Breast epithelium (tissue), 4 donors: Measurements from ENCODE around the gene P3H2. TPM values are rescaled to one million over a fixed set of nuclear protein-coding genes. Genes with fewer than 3 reads are reported as not detected.

Source experiments
- DNase-seq, 2 donors: peaks; one replicate each; pipeline ENCODE4 v3.0.0-alpha.2; 2019; ENCODE audit warnings: low spot score in 2 of 2
- H3K27ac ChIP-seq, 2 donors: fragments of 200-600 bp; sonication (generic) in 1 of 2; one replicate each; pipeline ENCODE4 v1.5.1; 2016 to 2019; ENCODE audit warnings: mild to moderate bottlenecking in 1 of 2
- H3K27me3 ChIP-seq, 2 donors: fragments of 200-600 bp; sonication (generic) in 1 of 2; one replicate each; pipeline versions ENCODE4 v1.5.1 to v1.6.0; 2017 to 2019; ENCODE audit warnings: control low read depth in 1 of 2, mild to moderate bottlenecking in 1 of 2
- H3K36me3 ChIP-seq: fragments of 200-600 bp; one replicate; pipeline ENCODE4 v1.5.1; 2019
- H3K4me1 ChIP-seq, 2 donors: fragments of 200-600 bp; sonication (generic); one replicate each; pipeline ENCODE4 v1.5.1; 2016 to 2019; ENCODE audit warnings: control low read depth in 1 of 2
- H3K4me3 ChIP-seq, 3 donors: fragments of 200-600 bp; sonication (generic); 1 replicate in 2 of 3; 2 replicates in 1 of 3; pipeline ENCODE4 v1.5.1; 2016 to 2019; ENCODE audit warnings: mild to moderate bottlenecking in 3 of 3, moderate library complexity in 2 of 3
- H3K9me3 ChIP-seq, 2 donors: fragments of 200-600 bp; sonication (generic) in 1 of 2; one replicate each; pipeline ENCODE4 v1.5.1; 2016 to 2019; ENCODE audit warnings: control low read depth in 1 of 2
- POLR2A ChIP-seq: fragments of 450-650 bp; IDR thresholded peaks from one replicate; pipeline ENCODE4 v1.6.1; 2016; ENCODE audit warnings: antibody characterized with exemption, mild to moderate bottlenecking, moderate library complexity
- POLR2AphosphoS5 ChIP-seq, 3 donors: sonication (generic); formaldehyde crosslinking; IDR thresholded peaks; one replicate each; pipeline ENCODE4 v1.6.1; 2017; ENCODE audit warnings: antibody characterized with exemption in 3 of 3
- intact Hi-C: fragments of 100-400 bp; cut with DNase I; formaldehyde crosslinking; loops from one replicate; pipeline ENCODE4 v1.15.1; 2023; ENCODE audit warnings: low total_unique reads
- total RNA-seq, 3 donors: library from RNA; depleted of rRNA; stranded (reverse); fragments of >200 nt; gene quantifications; one replicate each; pipeline ENCODE4 v1.1.0, GENCODE V29; 2016
- TF ChIP-seq, protein P1 (sequence below), 3 donors: fragments of 450-650 bp; IDR thresholded peaks; one replicate each; pipeline ENCODE4 v1.5.1; 2016 to 2017; ENCODE audit warnings: antibody characterized with exemption in 3 of 3, mild to moderate bottlenecking in 3 of 3, moderate library complexity in 3 of 3

P3H2 gene
- total RNA-seq, 3 donors from 2014 or later, result 1.6 to 12.3 (median 10.2) TPM

DNA sequence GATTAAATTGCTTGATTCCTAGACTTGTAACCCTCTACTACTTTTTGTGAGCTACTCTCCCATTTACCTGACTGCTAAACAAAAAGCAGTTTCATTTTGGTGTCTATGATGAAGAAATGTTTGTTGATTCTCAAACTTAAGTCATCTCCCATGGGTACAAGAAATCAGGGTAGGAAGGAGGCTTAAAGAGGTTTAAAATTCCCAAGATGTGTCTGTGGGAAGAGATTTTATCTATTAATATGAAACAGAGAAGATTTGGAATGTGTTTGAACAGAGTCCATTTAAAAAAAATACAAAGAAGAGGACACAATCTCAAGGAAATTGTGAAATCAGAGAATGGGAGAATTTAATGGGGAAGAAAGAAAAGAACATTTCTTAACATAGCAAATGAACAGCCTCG lies 14.8 kb downstream of the P3H2 start:
- TF ChIP-seq, protein P1, sequence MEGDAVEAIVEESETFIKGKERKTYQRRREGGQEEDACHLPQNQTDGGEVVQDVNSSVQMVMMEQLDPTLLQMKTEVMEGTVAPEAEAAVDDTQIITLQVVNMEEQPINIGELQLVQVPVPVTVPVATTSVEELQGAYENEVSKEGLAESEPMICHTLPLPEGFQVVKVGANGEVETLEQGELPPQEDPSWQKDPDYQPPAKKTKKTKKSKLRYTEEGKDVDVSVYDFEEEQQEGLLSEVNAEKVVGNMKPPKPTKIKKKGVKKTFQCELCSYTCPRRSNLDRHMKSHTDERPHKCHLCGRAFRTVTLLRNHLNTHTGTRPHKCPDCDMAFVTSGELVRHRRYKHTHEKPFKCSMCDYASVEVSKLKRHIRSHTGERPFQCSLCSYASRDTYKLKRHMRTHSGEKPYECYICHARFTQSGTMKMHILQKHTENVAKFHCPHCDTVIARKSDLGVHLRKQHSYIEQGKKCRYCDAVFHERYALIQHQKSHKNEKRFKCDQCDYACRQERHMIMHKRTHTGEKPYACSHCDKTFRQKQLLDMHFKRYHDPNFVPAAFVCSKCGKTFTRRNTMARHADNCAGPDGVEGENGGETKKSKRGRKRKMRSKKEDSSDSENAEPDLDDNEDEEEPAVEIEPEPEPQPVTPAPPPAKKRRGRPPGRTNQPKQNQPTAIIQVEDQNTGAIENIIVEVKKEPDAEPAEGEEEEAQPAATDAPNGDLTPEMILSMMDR (IDR thresholded peaks at IDR 0.05), result no peak
- TF ChIP-seq POLR2A, result no peak
- no peak for TF ChIP-seq POLR2AphosphoS5 (IDR thresholded peaks at IDR 0.05)
- H3K4me1 ChIP-seq, result no peaks in the 10 kb centered on the region
- no peaks in the 10 kb centered on the region for H3K27me3 ChIP-seq
- H3K36me3 ChIP-seq, result no peaks in the 10 kb centered on the region
- H3K27ac ChIP-seq, result peak overlapping the region in 1 of 2 donors; percentile 1
- intact Hi-C loops, result no loop called here
- no peak overlapping the region for H3K4me3 ChIP-seq
- H3K9me3 ChIP-seq, result no peaks in the 10 kb centered on the region
- no peak for DNase-seq

DNA sequence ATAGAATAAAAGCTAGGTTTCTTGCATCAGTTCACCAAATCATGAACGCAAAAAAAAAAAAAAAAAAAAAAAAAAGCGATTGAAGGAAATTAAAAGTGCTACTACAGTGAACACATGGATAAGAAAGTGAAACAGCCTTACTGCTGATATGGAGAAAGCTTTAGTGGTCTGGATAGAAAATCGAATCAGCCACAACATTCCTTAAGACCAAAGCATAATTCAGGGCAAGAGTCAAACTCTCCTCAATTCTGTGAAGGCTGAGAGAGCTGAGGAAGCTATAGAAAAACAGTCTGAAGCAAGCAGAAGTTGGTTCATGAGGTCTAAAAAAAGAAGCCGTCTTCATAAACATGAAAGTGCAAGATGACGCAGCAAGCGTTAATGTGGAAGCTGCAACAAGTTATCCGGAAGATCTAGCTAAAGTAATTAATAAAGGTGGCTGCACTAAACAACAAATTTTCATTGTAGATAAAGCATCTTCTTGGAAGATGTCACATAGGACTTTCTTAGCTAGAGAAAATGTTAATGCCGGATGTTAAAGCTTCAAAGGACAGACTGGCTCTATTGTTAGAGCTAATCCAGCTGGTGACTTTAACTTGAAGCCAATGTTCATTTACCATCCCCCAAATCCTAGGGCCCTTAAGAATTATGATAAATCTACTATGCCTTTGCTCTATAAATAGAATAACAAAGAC lies 19.2 kb downstream of the P3H2 start:
- H3K4me1 ChIP-seq, result no peaks in the 10 kb centered on the region
- peak overlapping the region; percentile 29 to 31 for H3K27ac ChIP-seq
- no peak for DNase-seq
- H3K9me3 ChIP-seq, result no peaks in the 10 kb centered on the region
- H3K4me3 ChIP-seq, result peak overlapping the region in 2 of 3 donors; percentile 22 to 31
- intact Hi-C loops, result no loop called here
- H3K36me3 ChIP-seq, result no peaks in the 10 kb centered on the region
- TF ChIP-seq, protein P1 (IDR thresholded peaks at IDR 0.05), result no peak
- TF ChIP-seq POLR2A (no peak), POLR2AphosphoS5 (IDR thresholded peaks at IDR 0.05) (no peak)
- no peaks in the 10 kb centered on the region for H3K27me3 ChIP-seq

GRCh38 chr3:190099099-190099498 lies 21.6 kb downstream of the P3H2 start:
- H3K36me3 ChIP-seq, result no peaks in the 10 kb centered on the region
- intact Hi-C loops, result no loop called here
- H3K4me1 ChIP-seq, result peaks cover 0 to 1% of the 10 kb centered on the region in 2 donors
- TF ChIP-seq, protein P1 (IDR thresholded peaks at IDR 0.05), result no peak
- TF ChIP-seq POLR2AphosphoS5 (IDR thresholded peaks at IDR 0.05) (no peak), POLR2A (no peak)
- H3K27ac ChIP-seq, result no peak overlapping the region
- no peaks in the 10 kb centered on the region for H3K9me3 ChIP-seq
- no peak for DNase-seq
- H3K4me3 ChIP-seq, result no peak overlapping the region
- H3K27me3 ChIP-seq, result no peaks in the 10 kb centered on the region

DNA sequence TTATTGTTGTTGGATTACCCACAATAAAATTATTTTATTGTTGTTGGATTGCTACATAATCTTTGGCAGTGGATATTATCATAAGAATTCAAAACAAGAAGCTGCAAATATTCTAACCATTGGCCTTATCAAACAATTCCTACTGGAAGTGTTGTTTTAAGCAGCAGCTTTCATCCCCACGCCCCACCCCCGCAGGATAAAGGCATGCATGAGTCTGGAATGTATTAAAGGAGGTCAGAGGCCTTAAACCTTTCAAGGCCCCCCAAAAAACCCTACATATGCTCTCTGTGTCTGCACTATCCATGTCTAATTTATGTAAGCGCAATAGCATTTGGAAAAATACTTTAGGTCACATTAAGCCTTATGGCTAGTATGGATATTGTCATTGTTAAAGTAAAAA lies 23.1 kb downstream of the P3H2 start:
- intact Hi-C loops, result no loop called here
- no peak overlapping the region for H3K27ac ChIP-seq
- H3K9me3 ChIP-seq, result no peaks in the 10 kb centered on the region
- H3K4me3 ChIP-seq, result no peak overlapping the region
- TF ChIP-seq, protein P1 (IDR thresholded peaks at IDR 0.05), result no peak
- TF ChIP-seq POLR2A (no peak), POLR2AphosphoS5 (IDR thresholded peaks at IDR 0.05) (no peak)
- no peak for DNase-seq
- H3K4me1 ChIP-seq, result peaks cover 0 to 6% of the 10 kb centered on the region in 2 donors
- no peaks in the 10 kb centered on the region for H3K27me3 ChIP-seq
- no peaks in the 10 kb centered on the region for H3K36me3 ChIP-seq

- DNase-seq, result no peak
- H3K27ac ChIP-seq, result no peak overlapping the region
Observed at GRCh38 chr3:190097025-190097424, 23.7 kb downstream of the P3H2 start.

More at GRCh38 chr3:190097025-190097424, 23.7 kb downstream of the P3H2 start:
- intact Hi-C loops, result no loop called here
- Histone ChIP-seq H3K36me3 (no peaks in the 10 kb centered on the region), H3K4me1 (peaks cover 0 to 6% of the 10 kb centered on the region in 2 donors), H3K9me3 (no peaks in the 10 kb centered on the region), H3K4me3 (no peak overlapping the region), H3K27me3 (no peaks in the 10 kb centered on the region)
- TF ChIP-seq, protein P1 (IDR thresholded peaks at IDR 0.05), result no peak
- TF ChIP-seq POLR2A, result no peak
- TF ChIP-seq POLR2AphosphoS5 (IDR thresholded peaks at IDR 0.05), result no peak
